C4-2B (cell line): ENCODE data around the gene CFAP54.

Experiments
- CTCF ChIP-seq: fragments of 450-650 bp; conservative IDR thresholded peaks from 2 replicates; pipeline ENCODE4 v1.5.1; 2017; ENCODE audit warnings: mild to moderate bottlenecking
- ZFX ChIP-seq: fragments of 450-650 bp; IDR thresholded peaks from 2 replicates; pipeline ENCODE4 v1.6.1; 2017

DNA sequence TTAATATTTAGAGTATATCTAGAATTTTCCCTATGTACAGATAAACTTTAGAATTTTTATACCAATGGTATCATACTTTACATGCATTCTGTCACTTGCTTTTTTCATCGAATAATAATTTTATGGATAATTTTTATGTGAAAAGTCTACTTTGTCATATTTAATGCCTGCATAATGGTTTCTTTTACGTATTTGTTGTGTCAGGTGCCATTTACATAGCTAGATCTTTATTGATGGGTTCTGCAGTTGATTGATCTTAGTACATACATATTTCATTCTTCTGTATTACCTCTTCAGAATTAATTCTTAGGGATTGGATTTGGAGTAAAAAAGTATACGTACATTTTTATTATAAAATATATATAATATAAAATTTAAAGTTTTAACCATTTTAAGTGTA, 340.0 kb downstream of the CFAP54 start:
- TF ChIP-seq CTCF: no peak
- no peak for TF ChIP-seq ZFX
